Central memory CD4-positive, alpha-beta T cell (primary cell): ENCODE measurements around the gene PAMR1.

Experiments
- DNase-seq: peaks from one replicate; pipeline ENCODE4 v3.0.0; 2022

The PAMR1 gene

GRCh38 chr11:35494957-35495490 is 30.4 kb downstream of the PAMR1 start:
- DNase-seq, result no peak

GRCh38 chr11:35491231-35491871 is 34.1 kb downstream of the PAMR1 start:
- no peak for DNase-seq

GRCh38 chr11:35488117-35488516 is 37.3 kb downstream of the PAMR1 start:
- DNase-seq, result no peak

- no peak for DNase-seq
These were observed 37.8 kb downstream of the PAMR1 start for GRCh38 chr11:35487532-35488078.

GRCh38 chr11:35486934-35487333 is 38.5 kb downstream of the PAMR1 start:
- DNase-seq, result no peak

- DNase-seq, result no peak
These were observed 39.0 kb downstream of the PAMR1 start for GRCh38 chr11:35486446-35486845.

- peak; percentile 34 for DNase-seq
These were observed 39.6 kb downstream of the PAMR1 start for GRCh38 chr11:35485656-35486322.

- DNase-seq, result no peak
These were observed 41.0 kb downstream of the PAMR1 start for GRCh38 chr11:35484435-35484834.

- no peak for DNase-seq
These were observed 42.1 kb downstream of the PAMR1 start for GRCh38 chr11:35483131-35483820.

GRCh38 chr11:35479731-35480130 is 45.7 kb downstream of the PAMR1 start:
- no peak for DNase-seq

GRCh38 chr11:35478471-35479091 is 46.8 kb downstream of the PAMR1 start:
- DNase-seq, result no peak

GRCh38 chr11:35477901-35478300 is 47.5 kb downstream of the PAMR1 start:
- no peak for DNase-seq

- DNase-seq, result no peak
These were observed 50.7 kb downstream of the PAMR1 start for GRCh38 chr11:35474688-35475087.

GRCh38 chr11:35473795-35474374 is 51.5 kb downstream of the PAMR1 start:
- DNase-seq, result no peak

GRCh38 chr11:35470616-35471015 is 54.8 kb downstream of the PAMR1 start:
- no peak for DNase-seq

GRCh38 chr11:35466058-35466457 is 59.4 kb downstream of the PAMR1 start:
- no peak for DNase-seq

- no peak for DNase-seq
These were observed 61.1 kb downstream of the PAMR1 start for GRCh38 chr11:35464308-35464707.

- DNase-seq, result no peak
These were observed 62.1 kb downstream of the PAMR1 start for GRCh38 chr11:35463331-35463751.

- DNase-seq, result no peak
These were observed 63.4 kb downstream of the PAMR1 start for GRCh38 chr11:35461917-35462538.

GRCh38 chr11:35459489-35459888 is 65.9 kb downstream of the PAMR1 start:
- DNase-seq, result no peak

- no peak for DNase-seq
These were observed 66.6 kb downstream of the PAMR1 start for GRCh38 chr11:35458846-35459245.

GRCh38 chr11:35454362-35454761 is 71.1 kb downstream of the PAMR1 start:
- no peak for DNase-seq
